Erythroblast (primary cell): ENCODE data around the gene ZNF407.

Experiments
- GATA1 ChIP-seq: IDR thresholded peaks from 2 replicates; pipeline ENCODE4 v1.6.1; 2011; ENCODE audit warnings: low read depth, mild to moderate bottlenecking, control low read depth, low read length, moderate library complexity
- POLR2A ChIP-seq: IDR thresholded peaks from 2 replicates; pipeline ENCODE4 v1.6.1; 2011; ENCODE audit warnings: mild to moderate bottlenecking, low read length

DNA sequence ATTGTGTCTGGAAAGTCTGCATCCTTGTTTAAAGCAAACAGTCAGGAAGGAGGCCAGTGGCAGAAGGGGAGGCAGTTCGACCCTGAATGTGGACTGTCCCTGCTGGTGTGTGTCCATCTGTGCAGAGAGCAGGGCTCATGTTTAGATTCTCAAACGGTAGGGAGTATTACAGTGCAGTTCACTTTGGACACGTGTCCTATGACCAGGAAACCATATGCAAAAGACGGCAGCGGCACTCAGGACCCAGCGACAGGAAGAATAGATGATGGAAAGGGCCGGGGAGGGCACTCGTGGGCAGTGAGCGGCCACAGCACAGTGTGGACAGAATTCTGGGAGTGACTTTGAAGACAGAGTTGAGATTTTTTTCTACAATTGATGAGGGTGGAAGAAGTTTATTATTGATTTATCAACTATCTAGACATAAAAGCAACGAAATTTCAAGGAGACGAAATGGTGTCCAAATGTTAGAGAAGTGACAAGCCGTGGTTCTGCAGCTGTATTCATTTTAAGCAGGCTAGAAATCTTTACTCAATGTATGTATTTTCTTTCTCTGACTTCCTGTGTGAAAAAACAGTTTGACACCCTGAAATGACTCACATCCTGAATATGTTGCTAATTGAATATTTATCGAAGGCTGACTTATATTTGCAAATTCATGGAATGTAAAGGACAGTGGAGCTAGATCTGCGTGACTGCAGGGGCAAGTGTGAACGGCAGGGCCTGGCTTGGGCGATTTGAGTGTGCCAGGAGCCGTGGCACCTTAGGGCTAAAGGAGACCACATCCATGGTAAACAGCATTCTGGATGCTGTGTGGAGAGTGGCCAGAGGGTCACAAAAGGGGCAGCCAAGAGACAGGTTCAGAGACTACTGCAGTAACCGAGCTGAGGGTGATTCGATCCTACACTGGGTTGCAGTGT is 397.1 kb downstream of the ZNF407 start:
- TF ChIP-seq POLR2A (no peak), GATA1 (no peak)
